Measurements from ENCODE around the gene WNT11. TPM values are rescaled to one million over a fixed set of nuclear protein-coding genes. Genes with fewer than 3 reads are reported as not detected.
A peak's percentile ranks its signal among the peaks of the same experiment; 100 is the strongest.

WNT11 gene
- total and polyA plus RNA-seq, 2 of the 13 experiments (the other 11 are each of a cell fraction or from before 2014, with no cell fraction given): 0.34 to 0.66 TPM

GRCh38 chr11:76208438-76209374, 2.4 kb upstream of the WNT11 start (continued):
- TF ChIP-seq ZNF362 (CRISPR knock-in tag; IDR thresholded peaks at IDR 0.05; ENCODE audit: borderline replicate concordance): no peak
- TF ChIP-seq ZNF83 (CRISPR knock-in tag; IDR thresholded peaks at IDR 0.05; ENCODE audit: borderline replicate concordance): no peak
- TF ChIP-seq KLF15 (CRISPR knock-in tag; IDR thresholded peaks at IDR 0.05; ENCODE audit: borderline replicate concordance): no peak; the same call in 1 of the 2 replicates
- TF ChIP-seq ZFP37 (CRISPR knock-in tag; IDR thresholded peaks at IDR 0.05; ENCODE audit: borderline replicate concordance): 0 out of 2 replicates have a peak, but pooled peaks have one; percentile 51
- TF ChIP-seq MNT (IDR thresholded peaks at IDR 0.05): no peak
- peak; percentile 44; the same call in 1 of the 2 replicates for TF ChIP-seq ZNF263 (CRISPR knock-in tag; IDR thresholded peaks at IDR 0.05)
- no peak for TF ChIP-seq NBN (conservative IDR thresholded peaks at IDR 0.05)
- no peak for TF ChIP-seq FIP1L1 (IDR thresholded peaks at IDR 0.05; ENCODE audit: borderline replicate concordance, insufficient read depth, low read depth, low read length)
- no peak for TF ChIP-seq GMEB1 (CRISPR knock-in tag; IDR thresholded peaks at IDR 0.05; ENCODE audit: borderline replicate concordance)
- peak; percentile 37; the same call in 1 of the 2 replicates for TF ChIP-seq ZNF121 (CRISPR knock-in tag; IDR thresholded peaks at IDR 0.05)
- no peak for TF ChIP-seq ZNF34 (CRISPR knock-in tag; IDR thresholded peaks at IDR 0.05; ENCODE audit: borderline replicate concordance)
- no peak for TF ChIP-seq ISX (CRISPR knock-in tag; conservative IDR thresholded peaks at IDR 0.05)
- TF ChIP-seq FOXA3 (CRISPR knock-in tag; IDR thresholded peaks at IDR 0.05): no peak
- TF ChIP-seq NFIB (CRISPR knock-in tag; IDR thresholded peaks at IDR 0.05; ENCODE audit: borderline replicate concordance): no peak
- no peak for TF ChIP-seq LCORL (IDR thresholded peaks at IDR 0.05)
- peak; percentile 67; the same call in 1 of the 2 replicates for TF ChIP-seq LCORL (CRISPR knock-in tag; IDR thresholded peaks at IDR 0.05)
- no peak for TF ChIP-seq NFIC (IDR thresholded peaks at IDR 0.05; ENCODE audit: low read length)
- TF ChIP-seq NAIF1 (CRISPR knock-in tag; IDR thresholded peaks at IDR 0.05; ENCODE audit: borderline replicate concordance): no peak
- TF ChIP-seq ZNF350 (CRISPR knock-in tag; IDR thresholded peaks at IDR 0.05; ENCODE audit: borderline replicate concordance, low read depth): peak; percentile 15
- no peak for TF ChIP-seq AHR (CRISPR knock-in tag; IDR thresholded peaks at IDR 0.05)
- TF ChIP-seq HNRNPL (IDR thresholded peaks at IDR 0.05; ENCODE audit: low read depth, low read length): no peak
- no peak for TF ChIP-seq IKZF5 (CRISPR knock-in tag; IDR thresholded peaks at IDR 0.05)
- TF ChIP-seq ZNF33A (CRISPR knock-in tag; IDR thresholded peaks at IDR 0.05; ENCODE audit: borderline replicate concordance): no peak
